ENCODE measurements around the gene KCNAB1.

GRCh38 chr3:156332304-156332703 lies 211.9 kb downstream of the KCNAB1 start:
- TF ChIP-seq CTCF (conservative IDR thresholded peaks at IDR 0.05; ENCODE audit: low read depth, low read length) = no peak
- TF ChIP-seq EZH2 (IDR thresholded peaks at IDR 0.05; ENCODE audit: borderline replicate concordance, low read depth, low read length, poor library complexity, severe bottlenecking) = no peak
